Measurements from ENCODE around the gene ITGB1BP1. TPM values are rescaled to one million over a fixed set of nuclear protein-coding genes. Genes with fewer than 3 reads are reported as not detected.
"Not testable (repeated sequence)": the region's sequence is repeated elsewhere in the genome, so short reads cannot be mapped to it uniquely, and the experiment has no call there.

Gene ITGB1BP1
- total RNA-seq, 2 experiments from 2014 or later, result 24.4 to 25.0 TPM

DNA sequence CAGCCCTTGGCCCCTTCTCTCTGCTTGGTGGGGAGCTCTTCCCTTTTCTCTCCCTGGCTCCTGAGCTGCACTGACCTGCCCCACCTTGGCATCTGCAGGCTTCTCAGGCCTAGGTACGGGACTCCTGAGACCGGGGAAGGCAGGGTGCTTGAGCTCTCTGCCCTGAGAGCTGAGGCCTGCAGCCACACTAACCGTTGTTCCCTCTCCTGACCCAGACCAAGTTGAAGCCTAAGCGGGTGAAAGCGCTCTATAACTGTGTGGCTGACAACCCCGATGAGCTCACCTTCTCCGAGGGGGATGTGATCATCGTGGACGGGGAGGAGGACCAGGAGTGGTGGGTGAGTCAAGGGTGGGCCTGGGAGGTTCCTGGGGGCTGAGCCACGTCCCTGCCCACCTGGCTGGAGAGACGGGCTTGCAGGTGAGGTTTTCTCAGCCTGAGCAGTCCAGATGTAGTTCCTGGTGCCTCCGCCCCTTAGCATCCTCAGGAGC is 22.2 kb downstream of the ITGB1BP1 start:
- H3K4me3 Mint-ChIP-seq, result no peak overlapping the region
- ATAC-seq (ENCODE audit: poor library complexity), result no peak
- Histone ChIP-seq H3K27ac (ENCODE audit: low read depth in 1 of 2, low read length in 2 of 2) (no peak overlapping the region), H3K4me1 (ENCODE audit: insufficient read depth, low read length) (no peaks in the 10 kb centered on the region), H3K9me3 (ENCODE audit: control insufficient read depth in 1 of 2, insufficient read depth in 1 of 2, low read length in 2 of 2) (no peaks in the 10 kb centered on the region), H3K27me3 (ENCODE audit: control insufficient read depth in 1 of 2, insufficient read depth in 2 of 2, low read length in 2 of 2) (no peaks in the 10 kb centered on the region), H3K4me3 (ENCODE audit: low read length) (no peak overlapping the region), H3K36me3 (ENCODE audit: insufficient read depth, low read length) (no peaks in the 10 kb centered on the region)
- DNase-seq, result no peak
- intact Hi-C loops (cut with DNase I, micrococcal nuclease), result no loop called here
- ChIA-PET POLR2A (no interaction called here), CTCF (no interaction called here)
- no peak for TF ChIP-seq CTCF (IDR thresholded peaks at IDR 0.05)
- peaks cover 4% of the 10 kb centered on the region for H3K4me1 Mint-ChIP-seq (ENCODE audit: low read depth)
- H3K27me3 Mint-ChIP-seq, result no peaks in the 10 kb centered on the region
- H3K36me3 Mint-ChIP-seq (ENCODE audit: low read depth), result peaks cover 5% of the 10 kb centered on the region
- no peaks in the 10 kb centered on the region for H3K9me3 Mint-ChIP-seq
- no peak overlapping the region for H3K27ac Mint-ChIP-seq

DNA sequence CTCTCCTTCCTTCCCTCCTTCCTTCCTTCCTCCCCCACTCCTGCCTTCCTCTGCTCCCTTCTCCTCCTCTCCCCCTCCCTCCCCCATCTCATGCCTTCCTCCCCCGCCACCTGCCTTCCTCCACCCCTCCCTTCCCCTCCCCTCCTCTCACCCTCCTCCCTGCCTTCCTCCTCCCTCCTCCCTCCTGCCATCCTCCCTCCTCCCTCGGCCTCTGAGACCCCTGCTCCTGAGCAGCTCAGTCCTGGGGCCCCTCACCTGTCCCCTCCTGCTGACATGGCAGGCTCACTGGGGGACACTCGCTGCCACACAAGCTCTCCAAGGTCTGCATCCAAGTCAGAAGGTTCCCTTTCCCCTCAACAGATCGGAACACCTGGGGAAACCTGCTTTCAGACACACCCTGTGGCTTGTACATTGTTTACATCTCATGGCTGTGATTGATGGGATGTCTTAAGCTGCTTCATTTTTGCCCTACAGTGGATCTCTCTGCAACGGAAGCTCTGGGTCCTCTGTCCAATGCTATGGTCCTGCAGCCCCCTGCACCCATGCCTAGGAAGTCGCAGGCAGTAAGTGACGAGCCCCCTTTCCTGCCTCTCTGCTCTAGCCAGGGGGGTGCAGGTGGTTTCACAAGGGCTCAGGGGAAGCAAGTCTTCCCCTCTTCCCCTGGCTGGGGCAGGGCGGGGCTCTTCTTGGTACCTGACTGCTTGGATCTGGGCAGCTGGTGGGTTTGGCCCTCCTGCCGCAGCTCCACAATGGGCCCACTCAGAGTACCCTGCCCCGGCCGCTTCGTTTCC is 22.9 kb downstream of the ITGB1BP1 start:
- Histone ChIP-seq H3K4me1 (ENCODE audit: insufficient read depth, low read length) (no peaks in the 10 kb centered on the region), H3K27me3 (ENCODE audit: control insufficient read depth in 1 of 2, insufficient read depth in 2 of 2, low read length in 2 of 2) (no peaks in the 10 kb centered on the region), H3K27ac (ENCODE audit: low read depth in 1 of 2, low read length in 2 of 2) (no peak overlapping the region), H3K4me3 (ENCODE audit: low read length) (no peak overlapping the region), H3K9me3 (ENCODE audit: control insufficient read depth in 1 of 2, insufficient read depth in 1 of 2, low read length in 2 of 2) (no peaks in the 10 kb centered on the region), H3K36me3 (ENCODE audit: insufficient read depth, low read length) (no peaks in the 10 kb centered on the region)
- H3K27me3 Mint-ChIP-seq, result no peaks in the 10 kb centered on the region
- ChIA-PET CTCF (no interaction called here), POLR2A (no interaction called here)
- ATAC-seq (ENCODE audit: poor library complexity), result no peak
- intact Hi-C loops (cut with DNase I, micrococcal nuclease), result no loop called here
- H3K27ac Mint-ChIP-seq, result no peak overlapping the region
- peaks cover 5% of the 10 kb centered on the region for H3K36me3 Mint-ChIP-seq (ENCODE audit: low read depth)
- TF ChIP-seq CTCF (IDR thresholded peaks at IDR 0.05), result no peak
- no peaks in the 10 kb centered on the region for H3K9me3 Mint-ChIP-seq
- no peak overlapping the region for H3K4me3 Mint-ChIP-seq
- no peak for DNase-seq
- H3K4me1 Mint-ChIP-seq (ENCODE audit: low read depth), result peaks cover 4% of the 10 kb centered on the region

DNA sequence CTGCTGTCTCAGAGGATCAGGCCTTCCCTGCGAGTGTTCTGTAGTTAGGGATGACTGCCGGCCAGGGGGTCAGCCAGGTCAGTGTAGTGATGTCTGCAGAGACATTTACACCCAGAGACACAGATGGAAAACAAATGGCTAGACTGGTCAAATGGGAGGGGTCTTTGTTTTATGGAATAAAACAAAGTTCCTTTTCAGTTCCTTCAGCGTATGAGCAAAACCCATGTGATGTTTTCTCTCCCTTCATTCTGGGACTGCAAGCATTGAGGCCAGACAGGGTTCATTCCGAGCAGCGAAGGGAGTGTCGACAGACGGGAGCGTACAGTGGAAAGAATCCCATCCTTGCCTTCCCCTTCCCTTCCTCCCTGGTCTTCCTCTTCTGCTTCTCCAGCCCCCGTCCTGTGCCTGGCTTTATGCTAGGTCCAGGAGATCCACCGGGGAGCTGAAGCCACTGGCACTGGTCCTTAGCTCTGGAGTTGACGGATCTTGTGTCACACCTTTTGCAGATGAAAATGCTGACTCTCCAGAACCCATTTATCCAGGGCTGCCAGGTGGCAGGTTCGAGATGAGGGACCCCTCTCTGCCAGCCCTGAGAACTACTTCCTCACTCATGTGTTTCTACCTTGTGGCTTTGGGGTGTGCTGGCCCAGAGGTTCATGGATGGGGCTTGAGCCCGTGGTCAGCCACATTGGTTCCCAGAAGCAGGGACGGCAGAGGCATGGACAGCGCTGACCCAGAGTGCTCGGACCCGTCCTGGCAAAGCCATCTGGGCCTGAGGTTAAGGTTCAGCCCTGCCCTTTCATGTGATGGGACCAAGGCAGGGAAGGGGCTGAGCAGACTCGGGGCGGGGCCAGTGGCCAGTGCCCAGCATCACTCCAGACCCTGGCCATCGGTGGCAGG is 24.2 kb downstream of the ITGB1BP1 start:
- no peak for TF ChIP-seq CTCF (IDR thresholded peaks at IDR 0.05)
- H3K4me3 ChIP-seq (ENCODE audit: low read length), result no peak overlapping the region
- no peaks in the 10 kb centered on the region for H3K36me3 ChIP-seq (ENCODE audit: insufficient read depth, low read length)
- intact Hi-C loops (cut with DNase I, micrococcal nuclease), result no loop called here
- H3K4me3 Mint-ChIP-seq, result no peak overlapping the region
- no peaks in the 10 kb centered on the region for H3K27me3 ChIP-seq (ENCODE audit: control insufficient read depth in 1 of 2, insufficient read depth in 2 of 2, low read length in 2 of 2)
- no peak overlapping the region for H3K27ac Mint-ChIP-seq
- no peaks in the 10 kb centered on the region for H3K4me1 ChIP-seq (ENCODE audit: insufficient read depth, low read length)
- ChIA-PET CTCF (no interaction called here), POLR2A (no interaction called here)
- H3K36me3 Mint-ChIP-seq (ENCODE audit: low read depth), result peaks cover 5% of the 10 kb centered on the region
- DNase-seq (no peak), ATAC-seq (ENCODE audit: poor library complexity) (no peak)
- H3K9me3 ChIP-seq (ENCODE audit: control insufficient read depth in 1 of 2, insufficient read depth in 1 of 2, low read length in 2 of 2), result no peaks in the 10 kb centered on the region
- no peaks in the 10 kb centered on the region for H3K27me3 Mint-ChIP-seq
- H3K9me3 Mint-ChIP-seq, result no peaks in the 10 kb centered on the region
- peaks cover 4% of the 10 kb centered on the region for H3K4me1 Mint-ChIP-seq (ENCODE audit: low read depth)
- H3K27ac ChIP-seq (ENCODE audit: low read depth in 1 of 2, low read length in 2 of 2), result no peak overlapping the region

DNA sequence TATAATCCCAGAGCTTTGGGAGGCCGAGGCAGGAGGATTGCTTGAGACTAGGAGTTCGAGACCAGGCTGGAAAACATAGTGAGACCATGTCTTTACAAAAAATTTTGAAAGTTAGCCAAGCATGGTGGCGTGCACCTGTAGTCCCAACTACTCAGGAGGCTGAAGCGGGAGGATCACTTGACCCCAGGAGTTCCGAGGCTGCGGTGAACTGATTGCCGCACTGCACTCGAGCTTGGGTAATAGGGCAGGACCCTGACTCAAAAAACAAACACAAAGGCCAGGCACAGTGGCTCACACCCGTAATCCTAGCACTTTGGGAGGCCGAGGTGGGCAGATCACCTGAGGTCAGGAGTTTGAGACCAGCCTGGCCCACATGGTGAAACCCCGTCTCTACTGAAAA is 25.1 kb downstream of the ITGB1BP1 start:
- H3K27me3 Mint-ChIP-seq; H3K4me1 ChIP-seq (ENCODE audit: insufficient read depth, low read length); H3K36me3 ChIP-seq (ENCODE audit: insufficient read depth, low read length); intact Hi-C loops (cut with DNase I, micrococcal nuclease); H3K27ac ChIP-seq (ENCODE audit: low read depth in 1 of 2, low read length in 2 of 2); H3K4me1 Mint-ChIP-seq (ENCODE audit: low read depth); H3K36me3 Mint-ChIP-seq (ENCODE audit: low read depth); H3K4me3 ChIP-seq (ENCODE audit: low read length); H3K27ac Mint-ChIP-seq; POLR2A ChIA-PET; ATAC-seq (ENCODE audit: poor library complexity); DNase-seq; H3K9me3 ChIP-seq (ENCODE audit: control insufficient read depth in 1 of 2, insufficient read depth in 1 of 2, low read length in 2 of 2); CTCF ChIA-PET; H3K27me3 ChIP-seq (ENCODE audit: control insufficient read depth in 1 of 2, insufficient read depth in 2 of 2, low read length in 2 of 2); H3K9me3 Mint-ChIP-seq; H3K4me3 Mint-ChIP-seq: not testable (repeated sequence)
